GM23338 (cell line): ENCODE measurements around the gene GAGE13. TPM values are rescaled to one million over a fixed set of nuclear protein-coding genes. Genes with fewer than 3 reads are reported as not detected.
"Not testable (repeated sequence)": the region's sequence is repeated elsewhere in the genome, so short reads cannot be mapped to it uniquely, and the experiment has no call there.

ENCODE experiments used
- ATAC-seq: fragments of 200-7000 bp; cut with Tn5 transposase; 3 replicates; pipeline ENCODE4 v1.9.1; 2020
- DNase-seq: peaks from one replicate; pipeline ENCODE4 v3.0.0-alpha.2; 2015; ENCODE audit warnings: low spot score
- H2AFZ ChIP-seq: fragments of 200-600 bp; sonication (generic); 2 replicates; pipeline ENCODE4 v1.8.0; 2016; ENCODE audit warnings: antibody characterized with exemption, mild to moderate bottlenecking, moderate library complexity
- H3F3A ChIP-seq: fragments of 200-600 bp; sonication (generic); replicated peaks from 2 replicates; pipeline ENCODE4 v1.8.0; 2017; ENCODE audit warnings: antibody characterized with exemption, mixed run types, low read depth
- H3K27ac ChIP-seq: fragments of 200-600 bp; sonication (generic); 2 replicates; pipeline ENCODE4 v1.6.1; 2016; ENCODE audit warnings: low read depth
- H3K27me3 ChIP-seq: fragments of 200-600 bp; sonication (generic); 2 replicates; pipeline ENCODE4 v1.8.0; 2016; ENCODE audit warnings: mild to moderate bottlenecking, mixed run types, moderate library complexity; ENCODE audit not compliant: insufficient read depth
- H3K36me3 ChIP-seq: fragments of 200-600 bp; sonication (generic); 2 replicates; pipeline ENCODE4 v1.8.0; 2016; ENCODE audit warnings: mild to moderate bottlenecking; ENCODE audit not compliant: insufficient read depth
- H3K4me1 ChIP-seq: fragments of 200-600 bp; sonication (generic); 2 replicates; pipeline ENCODE4 v1.8.0; 2016; ENCODE audit warnings: mild to moderate bottlenecking, moderate library complexity; ENCODE audit not compliant: insufficient read depth
- H3K4me2 ChIP-seq: fragments of 200-600 bp; sonication (generic); 2 replicates; pipeline ENCODE4 v1.7.1; 2017; ENCODE audit warnings: mixed run types
- H3K4me3 ChIP-seq: fragments of 200-600 bp; sonication (generic); 2 replicates; pipeline ENCODE4 v1.6.1; 2016; ENCODE audit warnings: mixed run types
- H3K79me2 ChIP-seq: fragments of 200-600 bp; sonication (generic); replicated peaks from 2 replicates; pipeline ENCODE4 v1.8.0; 2017; ENCODE audit warnings: mild to moderate bottlenecking; ENCODE audit not compliant: insufficient read depth
- H3K9me2 ChIP-seq: fragments of 200-600 bp; sonication (generic); 2 replicates; pipeline ENCODE4 v1.8.0; 2017; ENCODE audit not compliant: insufficient read depth
- H4K20me1 ChIP-seq: fragments of 200-600 bp; sonication (generic); replicated peaks from 2 replicates; pipeline ENCODE4 v1.8.0; 2017; ENCODE audit warnings: mild to moderate bottlenecking; ENCODE audit not compliant: insufficient read depth
- H3K27ac Mint-ChIP-seq: 2 replicates; pipeline ENCODE4 v1.8.0; 2020; ENCODE audit warnings: inconsistent platforms, mild to moderate bottlenecking, moderate library complexity, mixed read lengths
- H3K27me3 Mint-ChIP-seq: 3 replicates; pipeline ENCODE4 v1.8.0; 2022; ENCODE audit warnings: low read depth, mild to moderate bottlenecking, moderate library complexity, mixed read lengths, inconsistent platforms; ENCODE audit not compliant: insufficient read depth, poor library complexity
- H3K36me3 Mint-ChIP-seq: 3 replicates; pipeline ENCODE4 v1.8.0; 2021; ENCODE audit warnings: low read depth, mild to moderate bottlenecking, inconsistent platforms, moderate library complexity, mixed read lengths
- H3K4me1 Mint-ChIP-seq: 3 replicates; pipeline ENCODE4 v1.8.0; 2020; ENCODE audit warnings: mild to moderate bottlenecking, inconsistent platforms, mixed read lengths
- H3K4me3 Mint-ChIP-seq: 3 replicates; pipeline ENCODE4 v1.8.0; 2021; ENCODE audit warnings: moderate library complexity, mild to moderate bottlenecking, inconsistent platforms, mixed read lengths
- H3K9me3 Mint-ChIP-seq: 3 replicates; pipeline ENCODE4 v1.8.0; 2020; ENCODE audit warnings: moderate library complexity, mild to moderate bottlenecking, inconsistent platforms, mixed read lengths
- CTCF ChIP-seq, 2 experiments: fragments of 200-600 bp in 1 of 2; sonication (generic) in 1 of 2; conservative IDR thresholded peaks; 2 replicates each; pipeline versions ENCODE4 v1.5.1 to v1.6.1; 2016 to 2017; ENCODE audit warnings: antibody characterized with exemption in 2 of 2, low read depth in 2 of 2, mild to moderate bottlenecking in 2 of 2, moderate library complexity in 1 of 2
- EZH2 ChIP-seq: fragments of 200-600 bp; sonication (generic); IDR thresholded peaks from one replicate; pipeline ENCODE4 v1.8.0; 2017; ENCODE audit warnings: antibody characterized with exemption, mild to moderate bottlenecking, low read depth; ENCODE audit not compliant: unreplicated experiment
- EZH2phosphoT487 ChIP-seq: fragments of 200-600 bp; sonication (generic); IDR thresholded peaks from one replicate; pipeline ENCODE4 v1.8.1; 2018; ENCODE audit warnings: antibody characterized with exemption; ENCODE audit not compliant: unreplicated experiment
- JUNB ChIP-seq: IDR thresholded peaks from one replicate; pipeline ENCODE4 v1.6.1; 2016; ENCODE audit warnings: antibody characterized with exemption; ENCODE audit not compliant: unreplicated experiment
- NANOG ChIP-seq: IDR thresholded peaks from 2 replicates; pipeline ENCODE4 v1.6.1; 2016; ENCODE audit warnings: antibody characterized with exemption, borderline replicate concordance
- POLR2AphosphoS5 ChIP-seq: IDR thresholded peaks from 2 replicates; pipeline ENCODE4 v1.6.1; 2016; ENCODE audit warnings: antibody characterized with exemption, low read depth
- REST ChIP-seq: IDR thresholded peaks from one replicate; pipeline ENCODE4 v1.6.1; 2018; ENCODE audit warnings: antibody characterized with exemption; ENCODE audit not compliant: unreplicated experiment
- STAT1 ChIP-seq: IDR thresholded peaks from one replicate; pipeline ENCODE4 v1.6.1; 2016; ENCODE audit warnings: antibody characterized with exemption; ENCODE audit not compliant: unreplicated experiment
- ZNF331 ChIP-seq: fragments of 250-450 bp; sonication (Bioruptor Pico); IDR thresholded peaks from 2 replicates; pipeline ENCODE4 v1.5.0; 2020; ENCODE audit warnings: low read depth, mild to moderate bottlenecking, moderate library complexity
- polyA plus RNA-seq: library from polyadenylated mRNA; unstranded; fragments of >200 nt; fragmentation: Nextera tagmentation; extraction: Ambion mirVana; gene quantifications from 2 replicates; pipeline ENCODE4 v1.2.1, GENCODE V29; 2016
- total RNA-seq: library from RNA; depleted of rRNA; stranded (reverse); fragments of >200 nt; shearing (Covaris generic); gene quantifications from 2 replicates; pipeline ENCODE4 v1.2.3, GENCODE V29; 2014
- TF ChIP-seq, protein P1 (sequence below): fragments of 250-450 bp; sonication (Bioruptor Pico); IDR thresholded peaks from 2 replicates; pipeline ENCODE4 v1.5.0; 2020; ENCODE audit warnings: mild to moderate bottlenecking, moderate library complexity

Gene GAGE13
- total and polyA plus RNA-seq, 2 experiments from 2014 or later = not detected

DNA sequence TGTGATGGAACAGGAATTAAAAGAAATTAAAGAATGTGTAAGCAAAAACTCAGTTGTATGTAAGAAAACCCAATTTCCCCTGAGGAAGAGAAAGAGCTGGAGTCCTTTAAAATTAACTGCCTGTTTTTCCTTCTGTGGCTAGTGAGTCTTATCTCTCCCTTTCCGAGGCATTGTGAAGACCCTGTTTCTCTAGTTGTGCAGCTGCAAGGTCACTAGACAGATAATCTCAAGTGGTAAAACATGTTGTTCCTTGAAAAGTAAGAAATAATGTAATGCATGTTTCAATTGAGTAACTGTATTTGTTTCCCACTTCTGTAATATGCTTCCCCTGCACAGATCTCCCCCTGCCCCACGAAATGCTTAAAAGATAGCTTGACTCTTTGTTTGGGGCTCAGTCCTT is 23.6 kb upstream of the GAGE13 start:
- H3K4me2 ChIP-seq, H3F3A ChIP-seq, H3K36me3 Mint-ChIP-seq, H3K36me3 ChIP-seq, H2AFZ ChIP-seq, DNase-seq, H3K27ac Mint-ChIP-seq, H4K20me1 ChIP-seq, H3K4me3 ChIP-seq, H3K27me3 Mint-ChIP-seq, H3K4me3 Mint-ChIP-seq, H3K27ac ChIP-seq, ATAC-seq, H3K27me3 ChIP-seq, H3K9me2 ChIP-seq, H3K79me2 ChIP-seq: not testable (repeated sequence)
- Mint-ChIP-seq H3K4me1 (peaks cover 39% of the 10 kb centered on the region), H3K9me3 (peaks cover 13% of the 10 kb centered on the region; the same call in 1 of the 3 replicates)
- H3K4me1 ChIP-seq = peaks cover 12% of the 10 kb centered on the region

- H3K27me3 ChIP-seq = no peaks in the 10 kb centered on the region
- H3K36me3 ChIP-seq = no peaks in the 10 kb centered on the region
- ATAC-seq = peak; percentile 11; the same call in 1 of the 3 replicates
- H3K4me1 ChIP-seq = peaks cover 12% of the 10 kb centered on the region
- H4K20me1 ChIP-seq = no peaks in the 10 kb centered on the region
- H3K4me3 Mint-ChIP-seq = peak overlapping the region; percentile 61
- peaks cover 13% of the 10 kb centered on the region; the same call in 1 of the 3 replicates for H3K9me3 Mint-ChIP-seq
- H3K4me2 ChIP-seq = peak overlapping the region; percentile 69
- H3K4me1 Mint-ChIP-seq = peaks cover 39% of the 10 kb centered on the region
- no peaks in the 10 kb centered on the region for H3K79me2 ChIP-seq
- no peak for DNase-seq
- H3K27me3 Mint-ChIP-seq = peaks cover 8% of the 10 kb centered on the region
- H3K4me3 ChIP-seq = peak overlapping the region; percentile 44
- peak overlapping the region; percentile 96 for H3K27ac Mint-ChIP-seq
- no peak overlapping the region for H2AFZ ChIP-seq
- peak overlapping the region; percentile 52 for H3K27ac ChIP-seq
- 0 out of 3 replicates have a peak, but pooled peaks cover 10% of the 10 kb centered on the region for H3K36me3 Mint-ChIP-seq
- 0 out of 2 replicates have a peak, but pooled peaks cover 3% of the 10 kb centered on the region for H3F3A ChIP-seq
- H3K9me2 ChIP-seq = no peaks in the 10 kb centered on the region
- TF ChIP-seq NANOG = no peak
- no peak for TF ChIP-seq STAT1
- TF ChIP-seq EZH2phosphoT487 = no peak
- TF ChIP-seq, protein P1, sequence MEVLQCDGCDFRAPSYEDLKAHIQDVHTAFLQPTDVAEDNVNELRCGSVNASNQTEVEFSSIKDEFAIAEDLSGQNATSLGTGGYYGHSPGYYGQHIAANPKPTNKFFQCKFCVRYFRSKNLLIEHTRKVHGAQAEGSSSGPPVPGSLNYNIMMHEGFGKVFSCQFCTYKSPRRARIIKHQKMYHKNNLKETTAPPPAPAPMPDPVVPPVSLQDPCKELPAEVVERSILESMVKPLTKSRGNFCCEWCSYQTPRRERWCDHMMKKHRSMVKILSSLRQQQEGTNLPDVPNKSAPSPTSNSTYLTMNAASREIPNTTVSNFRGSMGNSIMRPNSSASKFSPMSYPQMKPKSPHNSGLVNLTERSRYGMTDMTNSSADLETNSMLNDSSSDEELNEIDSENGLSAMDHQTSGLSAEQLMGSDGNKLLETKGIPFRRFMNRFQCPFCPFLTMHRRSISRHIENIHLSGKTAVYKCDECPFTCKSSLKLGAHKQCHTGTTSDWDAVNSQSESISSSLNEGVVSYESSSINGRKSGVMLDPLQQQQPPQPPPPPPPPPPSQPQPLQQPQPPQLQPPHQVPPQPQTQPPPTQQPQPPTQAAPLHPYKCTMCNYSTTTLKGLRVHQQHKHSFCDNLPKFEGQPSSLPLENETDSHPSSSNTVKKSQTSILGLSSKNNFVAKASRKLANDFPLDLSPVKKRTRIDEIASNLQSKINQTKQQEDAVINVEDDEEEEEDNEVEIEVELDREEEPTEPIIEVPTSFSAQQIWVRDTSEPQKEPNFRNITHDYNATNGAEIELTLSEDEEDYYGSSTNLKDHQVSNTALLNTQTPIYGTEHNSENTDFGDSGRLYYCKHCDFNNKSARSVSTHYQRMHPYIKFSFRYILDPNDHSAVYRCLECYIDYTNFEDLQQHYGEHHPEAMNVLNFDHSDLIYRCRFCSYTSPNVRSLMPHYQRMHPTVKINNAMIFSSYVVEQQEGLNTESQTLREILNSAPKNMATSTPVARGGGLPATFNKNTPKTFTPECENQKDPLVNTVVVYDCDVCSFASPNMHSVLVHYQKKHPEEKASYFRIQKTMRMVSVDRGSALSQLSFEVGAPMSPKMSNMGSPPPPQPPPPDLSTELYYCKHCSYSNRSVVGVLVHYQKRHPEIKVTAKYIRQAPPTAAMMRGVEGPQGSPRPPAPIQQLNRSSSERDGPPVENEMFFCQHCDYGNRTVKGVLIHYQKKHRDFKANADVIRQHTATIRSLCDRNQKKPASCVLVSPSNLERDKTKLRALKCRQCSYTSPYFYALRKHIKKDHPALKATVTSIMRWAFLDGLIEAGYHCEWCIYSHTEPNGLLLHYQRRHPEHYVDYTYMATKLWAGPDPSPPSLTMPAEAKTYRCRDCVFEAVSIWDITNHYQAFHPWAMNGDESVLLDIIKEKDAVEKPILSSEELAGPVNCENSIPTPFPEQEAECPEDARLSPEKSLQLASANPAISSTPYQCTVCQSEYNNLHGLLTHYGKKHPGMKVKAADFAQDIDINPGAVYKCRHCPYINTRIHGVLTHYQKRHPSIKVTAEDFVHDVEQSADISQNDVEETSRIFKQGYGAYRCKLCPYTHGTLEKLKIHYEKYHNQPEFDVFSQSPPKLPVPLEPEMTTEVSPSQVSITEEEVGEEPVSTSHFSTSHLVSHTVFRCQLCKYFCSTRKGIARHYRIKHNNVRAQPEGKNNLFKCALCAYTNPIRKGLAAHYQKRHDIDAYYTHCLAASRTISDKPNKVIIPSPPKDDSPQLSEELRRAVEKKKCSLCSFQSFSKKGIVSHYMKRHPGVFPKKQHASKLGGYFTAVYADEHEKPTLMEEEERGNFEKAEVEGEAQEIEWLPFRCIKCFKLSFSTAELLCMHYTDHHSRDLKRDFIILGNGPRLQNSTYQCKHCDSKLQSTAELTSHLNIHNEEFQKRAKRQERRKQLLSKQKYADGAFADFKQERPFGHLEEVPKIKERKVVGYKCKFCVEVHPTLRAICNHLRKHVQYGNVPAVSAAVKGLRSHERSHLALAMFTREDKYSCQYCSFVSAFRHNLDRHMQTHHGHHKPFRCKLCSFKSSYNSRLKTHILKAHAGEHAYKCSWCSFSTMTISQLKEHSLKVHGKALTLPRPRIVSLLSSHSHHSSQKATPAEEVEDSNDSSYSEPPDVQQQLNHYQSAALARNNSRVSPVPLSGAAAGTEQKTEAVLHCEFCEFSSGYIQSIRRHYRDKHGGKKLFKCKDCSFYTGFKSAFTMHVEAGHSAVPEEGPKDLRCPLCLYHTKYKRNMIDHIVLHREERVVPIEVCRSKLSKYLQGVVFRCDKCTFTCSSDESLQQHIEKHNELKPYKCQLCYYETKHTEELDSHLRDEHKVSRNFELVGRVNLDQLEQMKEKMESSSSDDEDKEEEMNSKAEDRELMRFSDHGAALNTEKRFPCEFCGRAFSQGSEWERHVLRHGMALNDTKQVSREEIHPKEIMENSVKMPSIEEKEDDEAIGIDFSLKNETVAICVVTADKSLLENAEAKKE = no peak
- TF ChIP-seq JUNB = no peak
- TF ChIP-seq ZNF331 (CRISPR knock-in tag) = no peak
- no peak for TF ChIP-seq REST
- TF ChIP-seq POLR2AphosphoS5 = no peak
- no peak for TF ChIP-seq CTCF (conservative IDR thresholded peaks at IDR 0.05; ENCODE audit: low read depth in 2 of 2)
- TF ChIP-seq EZH2 = no peak
Observed at GRCh38 chrX:49308604-49309269, 22.6 kb upstream of the GAGE13 start.
